ENCODE data around the gene NKAIN1.
"Not testable (repeated sequence)": the region's sequence is repeated elsewhere in the genome, so short reads cannot be mapped to it uniquely, and the experiment has no call there.

The NKAIN1 gene

GRCh38 chr1:31239653-31240241, at the start of gene NKAIN1:
Gene NKAIN1, minus strand, starts transcription at chr1:31239887. Its CDS starts 340 bp downstream, at chr1:31239547.
- no peak for DNase-seq

- no peak for DNase-seq
Observed at GRCh38 chr1:31289021-31289420, 49.3 kb upstream of the NKAIN1 start.

GRCh38 chr1:31287791-31288190, 48.1 kb upstream of the NKAIN1 start:
- DNase-seq, result not testable (repeated sequence)

GRCh38 chr1:31282426-31282825, 42.7 kb upstream of the NKAIN1 start:
- not testable (repeated sequence) for DNase-seq

GRCh38 chr1:31273619-31274018, 33.9 kb upstream of the NKAIN1 start:
- no peak for DNase-seq

GRCh38 chr1:31272369-31272768, 32.7 kb upstream of the NKAIN1 start:
- DNase-seq, result no peak

- DNase-seq, result no peak
Observed at GRCh38 chr1:31266547-31266946, 26.9 kb upstream of the NKAIN1 start.

GRCh38 chr1:31264790-31265386, 25.2 kb upstream of the NKAIN1 start:
- no peak for DNase-seq

- no peak for DNase-seq
Observed at GRCh38 chr1:31263408-31263807, 23.7 kb upstream of the NKAIN1 start.

GRCh38 chr1:31262393-31262792, 22.7 kb upstream of the NKAIN1 start:
- not testable (repeated sequence) for DNase-seq

- no peak for DNase-seq
Observed at GRCh38 chr1:31261916-31262315, 22.2 kb upstream of the NKAIN1 start.

- no peak for DNase-seq
Observed at GRCh38 chr1:31259746-31260145, 20.1 kb upstream of the NKAIN1 start.

- DNase-seq, result no peak
Observed at GRCh38 chr1:31258581-31258980, 18.9 kb upstream of the NKAIN1 start.

GRCh38 chr1:31257213-31257612, 17.5 kb upstream of the NKAIN1 start:
- DNase-seq, result no peak

- no peak for DNase-seq
Observed at GRCh38 chr1:31249854-31250253, 10.2 kb upstream of the NKAIN1 start.

- no peak for DNase-seq
Observed at GRCh38 chr1:31248276-31248675, 8.6 kb upstream of the NKAIN1 start.

GRCh38 chr1:31244326-31244725, 4.6 kb upstream of the NKAIN1 start:
- DNase-seq, result no peak

GRCh38 chr1:31243501-31244286, 4.0 kb upstream of the NKAIN1 start:
- DNase-seq, result no peak

- no peak for DNase-seq
Observed at GRCh38 chr1:31241321-31241720, 1.6 kb upstream of the NKAIN1 start.

- DNase-seq, result no peak
Observed at GRCh38 chr1:31238986-31239613, 587 bp downstream of the NKAIN1 start.

- DNase-seq, result no peak
Observed at GRCh38 chr1:31238612-31238985, 1.1 kb downstream of the NKAIN1 start.

GRCh38 chr1:31234870-31235269, 4.8 kb downstream of the NKAIN1 start:
- no peak for DNase-seq

GRCh38 chr1:31234123-31234708, 5.5 kb downstream of the NKAIN1 start:
- DNase-seq, result no peak

Measured in NCI-H524 treated with DMSO at 0.1 percent for 48 hours (cell line).